NOMO-1 (cell line): ENCODE data around the gene CUX1.
A peak's percentile ranks its signal among the peaks of the same experiment; 100 is the strongest.
"Not testable (repeated sequence)": the region's sequence is repeated elsewhere in the genome, so short reads cannot be mapped to it uniquely, and the experiment has no call there.

ENCODE experiments used
- DNase-seq, 2 experiments: peaks; one replicate each; lab custom pipeline; 2025; ENCODE audit not compliant: unreplicated experiment in 2 of 2; lab: John Stamatoyannopoulos, UW

Gene CUX1

GRCh38 chr7:101792051-101792681 lies 25.3 kb upstream of the CUX1 start:
- DNase-seq = no peak

- not testable (repeated sequence) for DNase-seq
Measured at GRCh38 chr7:101792682-101793071, 24.7 kb upstream of the CUX1 start.

GRCh38 chr7:101795461-101795860 lies 22.0 kb upstream of the CUX1 start:
- no peak for DNase-seq

DNA sequence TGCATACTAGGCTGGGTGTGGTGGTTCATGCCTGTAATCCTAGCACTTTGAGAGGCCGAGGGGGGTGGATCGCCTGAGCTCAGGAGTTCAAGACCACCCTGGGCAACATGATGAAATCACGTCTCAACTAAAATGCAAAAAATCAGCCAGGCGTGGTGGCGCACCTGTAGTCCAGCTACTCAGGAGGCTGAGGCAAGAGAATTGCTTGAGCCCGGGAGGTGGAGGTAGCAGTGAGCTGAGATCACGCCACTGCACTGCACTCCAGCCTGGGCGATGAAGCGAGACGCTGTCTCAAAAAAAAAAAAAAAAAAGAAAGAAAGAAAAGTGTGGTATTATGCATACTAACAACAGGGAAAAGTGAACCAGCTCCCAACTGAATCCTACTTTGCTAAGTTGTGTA lies 19.3 kb upstream of the CUX1 start:
- not testable (repeated sequence) for DNase-seq

GRCh38 chr7:101803203-101804087 lies 14.0 kb upstream of the CUX1 start:
- no peak for DNase-seq

DNA sequence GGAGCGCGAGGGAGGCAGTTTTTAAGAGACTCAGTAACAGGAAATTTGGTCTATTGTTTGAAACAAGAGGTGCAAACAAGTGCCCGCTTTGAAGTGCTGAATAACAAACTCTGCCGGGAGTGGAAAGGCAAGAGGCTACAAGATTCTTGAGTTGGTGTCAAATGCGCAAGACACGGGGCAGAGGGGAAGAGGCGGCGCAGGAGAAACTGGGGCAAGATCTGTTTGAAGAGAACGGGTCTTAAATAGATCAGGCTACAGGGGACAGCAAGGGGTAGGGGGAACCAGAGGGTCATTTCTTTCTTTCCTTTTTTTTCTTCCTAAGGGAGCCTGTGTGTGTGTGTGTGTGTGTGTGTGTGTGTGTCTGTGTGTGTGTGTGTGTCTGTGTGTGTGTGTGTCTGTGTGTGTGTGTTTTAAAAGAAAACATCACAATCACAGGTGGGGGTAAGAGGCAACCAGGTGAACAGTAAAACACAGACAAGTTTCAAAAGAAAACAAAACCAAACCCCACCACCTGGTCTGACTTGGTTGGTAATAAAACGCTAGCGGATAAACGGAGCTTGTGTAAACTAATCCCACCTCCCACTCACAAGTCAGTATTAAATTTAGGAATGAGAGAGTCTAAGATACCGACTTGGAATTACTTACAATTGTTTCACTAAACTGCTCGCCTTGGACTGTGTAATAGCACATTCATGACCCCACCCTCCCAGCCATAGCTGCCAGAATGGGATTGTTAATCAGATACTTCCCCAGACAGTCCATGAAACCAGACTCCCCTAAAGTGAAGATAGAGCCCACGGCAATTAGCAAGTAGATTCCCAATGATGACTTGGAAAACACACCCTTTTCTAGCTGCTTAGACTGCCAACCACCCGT lies 13.1 kb upstream of the CUX1 start:
- no peak for DNase-seq

DNA sequence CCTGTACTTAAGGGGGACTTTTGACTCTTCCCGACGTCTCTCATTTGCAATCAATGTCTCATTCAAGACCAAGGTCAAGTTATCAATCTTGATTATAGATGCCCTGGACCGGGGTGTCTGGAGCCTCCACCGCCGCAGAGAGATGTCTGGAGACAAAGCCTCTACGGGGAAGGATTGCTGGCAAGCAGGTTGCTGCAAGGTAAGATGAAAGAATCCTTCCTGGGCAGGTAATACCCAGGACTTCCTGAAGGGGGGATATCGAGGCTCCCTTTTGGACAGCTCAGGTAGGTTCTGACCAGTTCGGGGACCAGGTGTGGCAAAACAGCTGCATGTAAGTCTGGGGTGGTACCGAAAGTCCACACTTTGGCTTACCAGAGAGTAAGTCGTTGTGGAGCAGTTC lies 12.5 kb upstream of the CUX1 start:
- DNase-seq = no peak

DNA sequence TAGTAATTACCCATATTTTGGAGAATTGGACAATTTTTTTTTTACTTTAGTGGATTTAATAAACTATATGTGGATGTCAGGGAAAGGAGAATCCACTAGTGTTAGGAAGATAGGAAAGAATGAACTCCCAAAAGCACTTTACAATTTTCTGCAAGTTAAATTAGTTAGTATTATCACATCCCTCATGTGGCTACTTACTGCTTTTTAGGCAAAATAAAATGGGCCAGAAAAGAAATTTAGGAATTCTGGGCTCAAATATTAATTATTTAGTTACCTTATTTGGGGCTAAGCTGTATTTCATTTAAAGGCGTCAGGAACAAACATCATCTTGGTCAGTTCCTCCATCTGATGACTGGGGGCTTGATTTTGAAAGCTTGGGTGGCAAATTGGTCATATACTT lies 4.8 kb upstream of the CUX1 start:
- no peak for DNase-seq

GRCh38 chr7:101813402-101814019 lies 3.9 kb upstream of the CUX1 start:
- no peak for DNase-seq

GRCh38 chr7:101814081-101814990 lies 3.1 kb upstream of the CUX1 start:
- DNase-seq = peak; percentile 71 to 87

- DNase-seq = peak; percentile 57 to 82
Measured at GRCh38 chr7:101814991-101815825, 2.2 kb upstream of the CUX1 start.

DNA sequence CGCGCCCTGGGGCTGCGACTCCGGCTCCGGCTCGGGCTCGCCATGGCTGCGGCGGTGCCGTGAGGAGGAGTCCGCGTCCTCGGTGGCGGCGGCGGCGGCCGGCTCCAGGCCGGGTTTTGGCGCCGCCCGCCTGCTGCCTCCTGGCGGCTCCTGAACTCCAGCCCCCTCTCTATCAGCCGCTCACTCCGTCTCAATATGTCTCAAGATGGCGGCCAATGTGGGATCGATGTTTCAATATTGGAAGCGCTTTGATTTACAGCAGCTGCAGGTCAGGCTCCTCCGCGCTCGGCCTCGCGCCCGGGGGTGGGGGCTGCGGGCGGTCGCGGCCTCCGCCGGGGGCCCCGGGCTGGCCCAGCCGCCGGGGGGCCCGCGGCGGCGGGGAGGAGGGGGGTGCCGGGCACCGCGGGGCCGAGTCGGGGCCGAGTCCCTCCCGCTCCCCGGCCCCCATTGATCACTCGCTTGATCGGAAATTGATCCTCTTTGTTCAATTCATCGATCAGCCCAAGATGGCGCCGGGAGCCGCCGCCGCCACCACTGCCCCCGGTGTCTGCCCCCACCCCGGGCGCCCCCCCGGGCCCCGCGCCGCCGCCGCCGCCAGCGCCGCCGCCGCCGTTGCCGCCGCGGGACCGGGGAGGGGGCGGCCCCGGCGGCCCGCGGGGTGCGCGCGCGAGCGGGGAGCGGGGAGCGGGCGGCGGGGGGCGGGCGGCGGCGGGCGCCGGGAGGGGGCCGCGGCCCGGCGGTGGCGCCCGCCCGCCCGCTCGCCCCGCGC lies 1.4 kb upstream of the CUX1 start:
- DNase-seq = peak; percentile 87 to 95

GRCh38 chr7:101816595-101817470 lies 593 bp upstream of the CUX1 start:
- DNase-seq = peak; percentile 52

- DNase-seq = no peak
Measured at GRCh38 chr7:101818287-101819071, 1.1 kb downstream of the CUX1 start.

DNA sequence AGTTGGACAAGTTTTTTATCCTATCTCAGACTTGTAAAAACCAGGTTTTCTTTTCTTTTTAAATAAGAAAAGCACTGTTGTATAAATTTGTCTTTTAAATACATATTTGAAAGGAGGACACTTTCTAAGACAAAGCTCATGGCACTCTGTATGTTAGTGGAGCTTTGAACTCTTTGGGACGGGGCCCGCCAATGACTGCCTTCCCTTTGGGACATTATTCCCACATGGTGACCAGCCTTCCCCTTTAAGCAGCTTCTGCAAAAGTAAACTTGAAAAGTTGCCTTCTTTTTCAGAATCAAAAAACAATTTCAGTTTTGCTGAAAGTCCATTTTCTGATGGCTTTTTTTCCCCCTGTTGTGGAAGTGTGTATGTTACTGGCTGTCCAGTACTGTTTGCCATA lies 1.8 kb downstream of the CUX1 start:
- DNase-seq = no peak

DNA sequence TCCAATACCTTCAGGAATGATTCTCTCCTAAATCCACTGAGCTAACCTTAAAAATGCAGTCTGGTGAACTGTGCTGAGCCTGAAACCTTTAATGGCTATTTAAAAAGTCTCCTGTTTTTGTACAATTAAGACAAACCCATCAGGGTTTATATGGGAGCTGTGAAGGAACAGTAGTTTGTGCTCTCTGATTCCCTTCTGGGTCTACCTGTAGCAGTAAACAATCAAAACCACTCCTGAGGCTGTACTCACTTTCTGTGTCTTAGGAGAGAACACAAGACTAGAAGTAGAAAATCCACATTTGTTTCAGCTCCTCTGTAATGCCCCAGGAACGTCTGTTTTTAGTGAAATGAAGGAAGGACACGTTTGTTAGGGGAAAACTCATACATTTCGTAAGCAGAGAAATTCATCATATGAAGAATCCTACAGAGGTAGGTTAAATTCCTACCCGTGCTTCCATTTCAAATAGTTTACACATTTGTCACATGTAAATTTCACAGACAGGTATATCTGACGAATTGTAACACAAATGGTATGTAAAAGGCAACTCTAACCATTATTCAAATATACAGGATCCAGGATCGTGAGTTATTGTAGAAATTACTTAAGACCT lies 2.6 kb downstream of the CUX1 start:
- no peak for DNase-seq
